Duodenal mucosa (tissue), 2 donors: Measurements from ENCODE around the gene LLGL2.

Experiments
- H3K27ac ChIP-seq: one replicate; pipeline ENCODE4 v1.7.0; 2013; ENCODE audit warnings: low read depth, low read length
- H3K27me3 ChIP-seq, 2 donors: one replicate each; pipeline ENCODE4 v1.7.0; 2013; ENCODE audit warnings: low read length in 2 of 2, control low read depth in 1 of 2; ENCODE audit not compliant: insufficient read depth in 2 of 2, control insufficient read depth in 1 of 2
- H3K36me3 ChIP-seq, 2 donors: one replicate each; pipeline ENCODE4 v1.7.0; 2013; ENCODE audit warnings: low read length in 2 of 2, control low read depth in 1 of 2; ENCODE audit not compliant: insufficient read depth in 2 of 2, control insufficient read depth in 1 of 2
- H3K4me1 ChIP-seq, 2 donors: one replicate each; pipeline ENCODE4 v1.7.0; 2013; ENCODE audit warnings: low read length in 2 of 2, control low read depth in 1 of 2; ENCODE audit not compliant: insufficient read depth in 2 of 2, control insufficient read depth in 1 of 2
- H3K4me3 ChIP-seq, 2 donors: one replicate each; pipeline ENCODE4 v1.7.0; 2013; ENCODE audit warnings: low read length in 2 of 2, low read depth in 1 of 2
- H3K9ac ChIP-seq, 2 donors: one replicate each; pipeline ENCODE4 v1.7.0; 2013; ENCODE audit warnings: low read length in 2 of 2, low read depth in 1 of 2
- H3K9me3 ChIP-seq, 2 donors: one replicate each; pipeline ENCODE4 v1.7.0; 2013; ENCODE audit warnings: low read length in 2 of 2, control low read depth in 1 of 2; ENCODE audit not compliant: control insufficient read depth in 1 of 2

The LLGL2 gene

DNA sequence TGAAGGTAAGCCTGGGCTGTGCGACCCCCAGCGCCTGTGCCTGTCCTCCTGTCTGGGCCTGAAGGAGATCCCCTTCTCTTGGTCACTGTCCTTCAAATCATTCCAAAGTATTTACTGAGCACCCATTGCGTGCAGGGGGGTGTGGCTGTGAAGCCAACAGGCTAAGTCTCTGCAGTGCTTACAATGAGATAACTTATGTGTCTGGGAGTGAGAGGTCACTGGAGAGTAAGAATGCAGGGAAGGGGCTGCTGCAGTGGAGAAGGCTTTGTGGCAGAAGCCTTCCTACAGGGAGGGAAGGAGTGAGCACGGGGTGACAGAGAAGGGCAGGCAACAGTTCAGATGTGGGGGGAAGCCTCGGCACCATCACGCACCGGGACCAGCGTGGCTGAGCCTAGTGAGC, 96.6 kb downstream of the LLGL2 start:
- peaks cover 21 to 93% of the 10 kb centered on the region in 2 donors for H3K36me3 ChIP-seq
- no peak overlapping the region for H3K9ac ChIP-seq
- no peaks in the 10 kb centered on the region for H3K27me3 ChIP-seq
- peaks cover 5 to 9% of the 10 kb centered on the region in 2 donors for H3K4me1 ChIP-seq
- no peaks in the 10 kb centered on the region for H3K9me3 ChIP-seq
- H3K27ac ChIP-seq, result no peak overlapping the region
- no peak overlapping the region for H3K4me3 ChIP-seq

DNA sequence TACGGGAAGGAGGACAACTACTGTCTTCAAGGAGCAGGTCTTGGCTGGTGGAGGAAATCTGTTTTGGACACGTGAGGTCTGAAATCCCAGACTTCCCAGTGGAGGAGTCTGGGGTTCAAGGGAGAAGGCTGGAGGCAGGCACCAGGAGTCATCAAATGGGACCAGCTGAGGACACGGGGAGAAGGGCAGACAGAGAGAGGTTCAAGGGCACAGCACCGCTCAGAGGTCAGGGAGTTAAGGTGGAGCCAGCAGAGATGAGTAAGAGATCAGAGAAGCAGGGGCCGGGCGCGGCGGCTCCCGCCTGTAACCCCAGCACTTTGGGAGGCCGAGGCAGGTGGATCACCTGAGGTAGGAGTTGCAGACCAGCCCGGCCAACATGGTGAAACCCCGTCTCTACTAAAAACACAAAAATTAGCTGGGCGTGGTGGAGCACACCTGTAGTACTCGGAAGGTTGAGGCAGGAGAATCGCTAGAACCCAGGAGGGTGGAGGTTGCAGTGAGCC, 97.3 kb downstream of the LLGL2 start:
- Histone ChIP-seq H3K27ac (no peak overlapping the region), H3K36me3 (peaks cover 20 to 91% of the 10 kb centered on the region in 2 donors), H3K9me3 (no peaks in the 10 kb centered on the region), H3K9ac (no peak overlapping the region), H3K27me3 (no peaks in the 10 kb centered on the region), H3K4me1 (peaks cover 0 to 3% of the 10 kb centered on the region in 2 donors), H3K4me3 (no peak overlapping the region)

DNA sequence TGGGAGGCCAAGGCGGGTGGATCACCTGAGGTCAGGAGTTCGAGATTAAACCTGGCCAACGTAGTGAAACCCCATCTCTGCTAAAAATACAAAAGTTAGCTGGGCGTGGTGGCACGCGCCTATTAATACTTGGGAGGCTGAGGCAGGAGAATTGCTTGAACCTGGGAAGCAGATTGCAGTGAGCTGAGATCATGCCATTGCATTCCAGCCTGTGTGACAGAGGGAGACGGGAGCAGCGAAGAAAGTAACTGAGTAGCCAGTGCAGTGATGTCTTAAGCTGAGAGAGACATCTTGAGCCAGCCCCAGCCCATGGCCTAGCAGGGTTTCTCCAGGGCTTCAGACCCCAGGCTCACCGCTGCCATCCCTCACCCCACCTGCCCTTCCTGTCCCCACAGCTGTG, 97.9 kb downstream of the LLGL2 start:
- Histone ChIP-seq H3K27me3 (no peaks in the 10 kb centered on the region), H3K4me1 (no peaks in the 10 kb centered on the region), H3K9ac (no peak overlapping the region), H3K4me3 (no peak overlapping the region), H3K9me3 (no peaks in the 10 kb centered on the region), H3K36me3 (peaks cover 15 to 86% of the 10 kb centered on the region in 2 donors), H3K27ac (no peak overlapping the region)

DNA sequence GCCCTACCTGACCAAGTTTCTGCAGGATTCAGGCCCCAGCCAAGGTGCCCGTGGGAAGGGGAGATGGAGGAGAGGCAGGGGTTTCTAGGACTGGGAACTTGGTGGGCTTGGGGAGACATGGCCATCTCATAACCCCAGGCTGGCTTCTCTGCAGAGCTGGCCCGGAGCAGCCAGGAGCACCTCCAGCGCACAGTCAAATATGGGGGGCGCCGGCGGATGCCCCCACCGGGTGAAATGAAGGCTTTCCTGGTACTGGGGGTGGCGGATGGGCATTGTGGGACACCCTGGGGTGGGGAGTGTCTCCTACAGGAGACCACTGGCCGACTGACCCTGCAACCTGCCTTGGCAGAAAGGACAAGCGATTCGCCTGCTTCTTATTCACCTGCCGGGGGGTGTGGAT, 98.5 kb downstream of the LLGL2 start:
- H3K4me1 ChIP-seq, result no peaks in the 10 kb centered on the region
- H3K27me3 ChIP-seq, result no peaks in the 10 kb centered on the region
- H3K27ac ChIP-seq, result no peak overlapping the region
- no peaks in the 10 kb centered on the region for H3K9me3 ChIP-seq
- H3K36me3 ChIP-seq, result peaks cover 15 to 86% of the 10 kb centered on the region in 2 donors
- H3K4me3 ChIP-seq, result no peak overlapping the region
- H3K9ac ChIP-seq, result no peak overlapping the region
